Cardiac muscle cell (in vitro differentiated cells and primary cell): ENCODE data around the gene APOBEC3F. TPM values are rescaled to one million over a fixed set of nuclear protein-coding genes. Genes with fewer than 3 reads are reported as not detected.
"Not testable (repeated sequence)": the region's sequence is repeated elsewhere in the genome, so short reads cannot be mapped to it uniquely, and the experiment has no call there.

Source experiments
- DNase-seq, 2 donors: peaks; one replicate each; pipeline versions ENCODE4 v3.0.0 to v3.0.0-alpha.2; 2010 to 2017; ENCODE audit warnings: low read depth in 1 of 2, low spot score in 1 of 2
- H3K27ac ChIP-seq: fragments of 200-600 bp; sonication (generic); 2 replicates; pipeline ENCODE4 v1.5.1; 2016
- H3K27me3 ChIP-seq: fragments of 200-600 bp; sonication (generic); 2 replicates; pipeline ENCODE4 v1.6.0; 2016; ENCODE audit warnings: control low read depth
- H3K36me3 ChIP-seq: fragments of 200-600 bp; sonication (generic); 2 replicates; pipeline ENCODE4 v1.5.1; 2016; ENCODE audit warnings: control low read depth
- H3K4me1 ChIP-seq: fragments of 200-600 bp; sonication (generic); 2 replicates; pipeline ENCODE4 v1.8.1; 2017; ENCODE audit warnings: low read depth, mild to moderate bottlenecking, mixed run types
- H3K4me3 ChIP-seq: fragments of 200-600 bp; sonication (generic); 2 replicates; pipeline ENCODE4 v1.5.1; 2016; ENCODE audit warnings: mild to moderate bottlenecking
- H3K9me3 ChIP-seq: fragments of 200-600 bp; sonication (generic); 2 replicates; pipeline ENCODE4 v1.5.1; 2017; ENCODE audit warnings: low read depth, mild to moderate bottlenecking, control low read depth
- polyA plus RNA-seq: library from polyadenylated mRNA; unstranded; fragments of >200 nt; fragmentation: Nextera tagmentation; extraction: Ambion mirVana; gene quantifications from 2 replicates; pipeline ENCODE4 v1.2.1, GENCODE V29; 2016
- total RNA-seq: library from RNA; depleted of rRNA; stranded (reverse); fragments of >200 nt; gene quantifications from 2 replicates; pipeline ENCODE4 v1.2.3, GENCODE V29; 2016
- TF ChIP-seq, protein P1 (sequence below): IDR thresholded peaks from 2 replicates; pipeline ENCODE4 v1.5.1; 2012; ENCODE audit warnings: low read depth, mild to moderate bottlenecking, low read length

The APOBEC3F gene
- total and polyA plus RNA-seq, 2 experiments from 2014 or later = 11.8 to 24.2 TPM

DNA sequence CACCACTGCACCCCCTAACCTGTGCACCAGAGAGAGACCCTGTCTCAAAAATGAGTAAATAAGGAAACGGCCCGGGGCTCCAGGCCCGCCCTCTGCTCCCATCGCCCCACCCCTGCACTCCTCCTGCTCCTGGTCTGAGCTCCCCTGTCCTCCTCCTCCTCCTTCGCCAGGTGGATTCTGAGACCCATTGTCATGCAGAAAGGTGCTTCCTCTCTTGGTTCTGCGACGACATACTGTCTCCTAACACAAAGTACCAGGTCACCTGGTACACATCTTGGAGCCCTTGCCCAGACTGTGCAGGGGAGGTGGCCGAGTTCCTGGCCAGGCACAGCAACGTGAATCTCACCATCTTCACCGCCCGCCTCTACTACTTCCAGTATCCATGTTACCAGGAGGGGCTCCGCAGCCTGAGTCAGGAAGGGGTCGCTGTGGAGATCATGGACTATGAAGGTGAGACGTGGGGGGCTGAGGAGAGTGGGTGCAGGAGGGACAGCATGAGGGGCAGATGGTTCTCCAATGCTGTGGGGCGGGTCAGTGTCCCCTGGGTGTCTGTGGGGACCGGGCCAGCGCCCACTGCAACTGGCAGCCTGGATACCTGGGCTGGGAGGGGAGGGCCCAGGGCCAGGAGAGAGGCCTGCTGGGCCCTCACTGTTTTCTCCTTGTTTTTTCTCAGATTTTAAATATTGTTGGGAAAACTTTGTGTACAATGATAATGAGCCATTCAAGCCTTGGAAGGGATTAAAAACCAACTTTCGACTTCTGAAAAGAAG, 22.9 kb upstream of the APOBEC3F start:
- no peak overlapping the region for H3K27ac ChIP-seq
- DNase-seq = no peak
- H3K9me3 ChIP-seq = no peaks in the 10 kb centered on the region
- TF ChIP-seq, protein P1, sequence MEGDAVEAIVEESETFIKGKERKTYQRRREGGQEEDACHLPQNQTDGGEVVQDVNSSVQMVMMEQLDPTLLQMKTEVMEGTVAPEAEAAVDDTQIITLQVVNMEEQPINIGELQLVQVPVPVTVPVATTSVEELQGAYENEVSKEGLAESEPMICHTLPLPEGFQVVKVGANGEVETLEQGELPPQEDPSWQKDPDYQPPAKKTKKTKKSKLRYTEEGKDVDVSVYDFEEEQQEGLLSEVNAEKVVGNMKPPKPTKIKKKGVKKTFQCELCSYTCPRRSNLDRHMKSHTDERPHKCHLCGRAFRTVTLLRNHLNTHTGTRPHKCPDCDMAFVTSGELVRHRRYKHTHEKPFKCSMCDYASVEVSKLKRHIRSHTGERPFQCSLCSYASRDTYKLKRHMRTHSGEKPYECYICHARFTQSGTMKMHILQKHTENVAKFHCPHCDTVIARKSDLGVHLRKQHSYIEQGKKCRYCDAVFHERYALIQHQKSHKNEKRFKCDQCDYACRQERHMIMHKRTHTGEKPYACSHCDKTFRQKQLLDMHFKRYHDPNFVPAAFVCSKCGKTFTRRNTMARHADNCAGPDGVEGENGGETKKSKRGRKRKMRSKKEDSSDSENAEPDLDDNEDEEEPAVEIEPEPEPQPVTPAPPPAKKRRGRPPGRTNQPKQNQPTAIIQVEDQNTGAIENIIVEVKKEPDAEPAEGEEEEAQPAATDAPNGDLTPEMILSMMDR = no peak
- H3K4me1 ChIP-seq = peaks cover 38% of the 10 kb centered on the region
- no peaks in the 10 kb centered on the region for H3K36me3 ChIP-seq
- no peak overlapping the region for H3K4me3 ChIP-seq
- H3K27me3 ChIP-seq = no peaks in the 10 kb centered on the region

DNA sequence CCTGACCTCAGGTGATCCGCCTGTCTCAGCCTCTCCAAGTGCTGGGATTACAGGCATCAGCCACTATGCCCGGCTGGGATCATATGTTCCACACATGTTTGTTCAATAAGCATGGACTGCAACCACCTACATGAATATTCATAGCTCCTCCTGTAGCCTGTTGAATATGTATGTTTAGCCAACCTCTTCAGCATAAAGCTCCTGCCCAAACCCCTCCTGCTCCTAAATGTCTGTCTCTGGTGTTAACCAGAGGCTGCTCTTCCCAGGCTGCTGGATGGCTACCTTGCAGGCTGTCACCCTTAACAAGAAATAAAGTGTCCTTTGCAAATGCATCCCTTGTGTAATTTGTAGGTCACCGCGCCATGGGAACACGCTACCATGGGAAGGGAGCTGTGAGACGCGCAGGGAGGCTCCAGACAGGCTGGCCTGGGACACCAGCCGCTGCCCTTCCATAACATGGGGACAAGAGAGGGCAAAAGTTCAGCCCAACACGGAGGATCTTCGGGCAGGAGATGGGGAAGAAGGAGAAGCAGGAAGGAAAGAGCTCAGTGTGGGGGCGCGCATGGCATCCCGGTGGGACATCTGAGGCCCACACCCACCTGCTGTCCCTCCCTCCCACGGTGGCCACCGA, 20.5 kb upstream of the APOBEC3F start:
- H3K27ac ChIP-seq = peak overlapping the region; percentile 56
- H3K4me1 ChIP-seq = peaks cover 18% of the 10 kb centered on the region
- H3K36me3 ChIP-seq, H3K9me3 ChIP-seq, H3K27me3 ChIP-seq, H3K4me3 ChIP-seq: not testable (repeated sequence)
- peak in 1 of 2 donors; percentile 10 for DNase-seq

DNA sequence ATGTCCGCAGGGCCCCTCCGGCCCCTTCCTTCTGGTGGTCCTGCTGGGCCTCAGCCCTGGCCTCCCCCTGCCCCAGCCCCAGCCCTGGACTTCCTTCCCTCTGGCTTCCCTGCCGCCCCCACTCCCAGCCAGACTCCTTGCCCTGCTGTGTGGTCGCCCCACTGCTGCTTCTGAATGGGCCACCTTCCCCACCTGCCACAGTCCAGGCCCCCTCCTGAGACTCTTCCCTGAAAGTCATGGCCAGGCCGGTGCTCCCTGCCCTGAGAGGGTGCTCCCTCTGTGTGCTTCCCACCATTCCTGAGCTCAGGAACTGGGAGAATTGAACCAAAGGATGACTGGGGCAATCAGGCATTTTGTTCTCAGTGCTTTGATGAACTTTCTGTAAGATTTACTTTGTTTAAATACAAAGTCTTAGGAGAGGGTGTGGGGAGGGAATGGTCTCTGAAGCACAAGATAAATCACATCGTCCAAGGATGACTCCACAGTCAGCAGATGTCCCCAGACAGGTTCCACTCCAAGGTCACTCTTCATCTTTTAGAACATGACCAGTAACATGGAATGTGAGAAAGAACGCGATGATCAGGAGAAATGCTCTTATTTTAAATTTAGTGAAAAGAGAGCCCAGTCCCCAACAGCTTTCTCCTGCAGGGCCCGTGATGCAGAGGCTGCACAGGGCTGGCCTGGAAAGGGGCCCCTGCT, 19.0 kb upstream of the APOBEC3F start:
- H3K4me1 ChIP-seq = peaks cover 13% of the 10 kb centered on the region
- no peaks in the 10 kb centered on the region for H3K27me3 ChIP-seq
- DNase-seq = peak in 1 of 2 donors; percentile 4
- no peaks in the 10 kb centered on the region for H3K36me3 ChIP-seq
- TF ChIP-seq, protein P1 = no peak
- no peak overlapping the region for H3K4me3 ChIP-seq
- no peaks in the 10 kb centered on the region for H3K9me3 ChIP-seq
- peak overlapping the region; percentile 82 for H3K27ac ChIP-seq

DNA sequence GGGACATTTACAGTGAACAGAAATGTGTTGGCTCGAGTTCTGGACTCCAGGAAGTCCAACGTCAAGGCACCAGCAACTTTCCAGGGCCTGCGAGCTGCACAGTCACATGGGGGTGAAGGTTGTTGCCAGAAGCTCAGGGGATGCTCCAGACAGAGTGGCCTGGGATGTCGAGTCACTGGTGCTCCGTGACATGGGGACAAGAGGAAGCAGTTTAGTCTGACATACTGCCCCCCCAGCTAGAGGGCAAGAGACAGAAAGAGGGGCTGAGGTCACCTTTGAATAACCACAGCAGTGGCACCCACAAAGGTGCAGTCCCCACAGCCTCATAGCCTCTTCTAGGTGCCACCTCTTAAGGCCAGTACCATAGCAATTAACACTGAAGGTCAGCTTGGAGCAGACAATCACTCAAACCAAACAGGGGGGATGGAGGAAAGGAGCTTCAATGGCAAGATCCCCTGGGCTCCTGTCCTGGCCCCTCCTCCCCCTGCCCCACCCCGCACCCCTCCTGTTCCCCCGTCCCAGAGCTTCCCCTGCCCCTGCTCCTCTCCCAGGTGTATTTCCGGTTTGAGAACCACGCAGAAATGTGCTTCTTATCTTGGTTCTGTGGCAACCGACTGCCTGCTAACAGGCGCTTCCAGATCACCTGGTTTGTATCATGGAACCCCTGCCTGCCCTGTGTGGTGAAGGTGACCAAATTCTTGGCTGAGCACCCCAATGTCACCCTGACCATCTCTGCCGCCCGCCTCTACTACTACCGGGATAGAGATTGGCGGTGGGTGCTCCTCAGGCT, 15.9 kb upstream of the APOBEC3F start:
- TF ChIP-seq, protein P1 = no peak
- Histone ChIP-seq H3K9me3 (no peaks in the 10 kb centered on the region), H3K36me3 (no peaks in the 10 kb centered on the region), H3K27ac (no peak overlapping the region), H3K4me3 (no peak overlapping the region), H3K4me1 (peaks cover 20% of the 10 kb centered on the region), H3K27me3 (no peaks in the 10 kb centered on the region)
- DNase-seq = no peak

DNA sequence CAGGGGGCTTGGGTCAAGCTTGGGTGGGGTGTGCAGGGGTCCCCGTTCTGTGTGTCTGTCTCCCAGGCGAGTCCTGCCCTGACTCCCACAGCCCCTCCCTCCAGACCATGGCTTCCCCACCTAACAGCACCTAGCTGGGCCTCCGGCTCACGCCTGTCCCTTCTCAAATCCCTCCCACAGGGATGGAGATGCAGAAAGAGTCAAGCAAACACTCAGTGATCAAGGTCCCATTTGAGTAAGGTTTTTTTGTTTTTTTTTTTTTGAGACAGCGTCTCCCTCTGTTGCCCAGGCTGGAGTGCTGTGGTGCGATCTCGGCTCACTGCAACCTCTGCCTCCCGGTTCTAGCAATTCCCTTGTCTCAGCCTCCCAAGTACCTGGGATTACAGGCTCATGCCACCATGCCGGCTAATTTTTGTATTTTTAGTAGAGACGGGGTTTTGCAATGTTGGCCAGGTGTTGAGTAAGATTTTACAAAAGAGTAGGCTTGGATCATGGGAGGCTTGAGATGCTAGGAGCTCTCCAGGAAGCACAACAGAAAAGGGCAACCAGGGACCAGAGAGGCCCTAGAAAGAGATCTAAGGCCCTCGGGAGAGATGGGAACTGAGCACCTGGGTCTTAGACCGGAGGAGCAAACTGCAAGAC, 14.0 kb upstream of the APOBEC3F start:
- no peak overlapping the region for H3K4me3 ChIP-seq
- TF ChIP-seq, protein P1 = no peak
- H3K4me1 ChIP-seq = peaks cover 11% of the 10 kb centered on the region
- H3K27ac ChIP-seq = no peak overlapping the region
- DNase-seq = no peak
- H3K9me3 ChIP-seq = no peaks in the 10 kb centered on the region
- H3K27me3 ChIP-seq = no peaks in the 10 kb centered on the region
- no peaks in the 10 kb centered on the region for H3K36me3 ChIP-seq
